ENCODE results near the gene FHIT.

DNA sequence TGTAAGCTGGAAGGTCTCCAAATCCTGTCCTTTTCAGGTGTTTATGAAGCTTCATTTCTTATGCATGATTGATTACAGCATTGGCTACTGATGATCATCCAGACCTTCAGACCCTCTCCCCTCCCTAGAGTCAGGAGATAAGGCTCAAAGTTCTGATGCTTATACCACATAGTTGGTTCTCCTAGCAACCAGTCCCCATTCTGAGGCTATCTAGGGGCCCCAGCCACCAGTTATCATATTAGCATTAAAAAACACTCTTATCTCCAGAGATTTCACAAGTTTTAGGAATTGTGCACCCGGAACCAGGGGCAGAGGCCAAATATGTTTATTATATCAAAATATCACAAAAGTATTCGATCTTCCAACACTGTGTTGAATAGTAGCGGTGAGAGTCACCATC is 953.1 kb downstream of the FHIT start:
- TF ChIP-seq, protein P1, sequence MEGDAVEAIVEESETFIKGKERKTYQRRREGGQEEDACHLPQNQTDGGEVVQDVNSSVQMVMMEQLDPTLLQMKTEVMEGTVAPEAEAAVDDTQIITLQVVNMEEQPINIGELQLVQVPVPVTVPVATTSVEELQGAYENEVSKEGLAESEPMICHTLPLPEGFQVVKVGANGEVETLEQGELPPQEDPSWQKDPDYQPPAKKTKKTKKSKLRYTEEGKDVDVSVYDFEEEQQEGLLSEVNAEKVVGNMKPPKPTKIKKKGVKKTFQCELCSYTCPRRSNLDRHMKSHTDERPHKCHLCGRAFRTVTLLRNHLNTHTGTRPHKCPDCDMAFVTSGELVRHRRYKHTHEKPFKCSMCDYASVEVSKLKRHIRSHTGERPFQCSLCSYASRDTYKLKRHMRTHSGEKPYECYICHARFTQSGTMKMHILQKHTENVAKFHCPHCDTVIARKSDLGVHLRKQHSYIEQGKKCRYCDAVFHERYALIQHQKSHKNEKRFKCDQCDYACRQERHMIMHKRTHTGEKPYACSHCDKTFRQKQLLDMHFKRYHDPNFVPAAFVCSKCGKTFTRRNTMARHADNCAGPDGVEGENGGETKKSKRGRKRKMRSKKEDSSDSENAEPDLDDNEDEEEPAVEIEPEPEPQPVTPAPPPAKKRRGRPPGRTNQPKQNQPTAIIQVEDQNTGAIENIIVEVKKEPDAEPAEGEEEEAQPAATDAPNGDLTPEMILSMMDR (IDR thresholded peaks at IDR 0.05) = no peak
- TF ChIP-seq POLR2AphosphoS5 (IDR thresholded peaks at IDR 0.05) (no peak), POLR2A (IDR thresholded peaks at IDR 0.05) (no peak)
